Type B pancreatic cell (in vitro differentiated cells): Measurements from ENCODE around the gene TEKT5. TPM values are rescaled to one million over a fixed set of nuclear protein-coding genes. Genes with fewer than 3 reads are reported as not detected.

Experiments
- DNase-seq: peaks from one replicate; pipeline ENCODE4 v3.0.0; 2021; ENCODE audit warnings: mixed read lengths; ENCODE audit not compliant: unreplicated experiment; ENCODE audit errors: extremely low spot score
- H3K27ac Mint-ChIP-seq: 2 replicates; pipeline ENCODE4 v1.8.0; 2021; ENCODE audit warnings: mild to moderate bottlenecking, mixed read lengths
- H3K27me3 Mint-ChIP-seq: 2 replicates; pipeline ENCODE4 v1.8.0; 2021; ENCODE audit warnings: mixed read lengths
- H3K36me3 Mint-ChIP-seq: 2 replicates; pipeline ENCODE4 v1.8.0; 2021; ENCODE audit warnings: mixed read lengths
- H3K4me1 Mint-ChIP-seq: one replicate; pipeline ENCODE4 v1.8.0; 2021; ENCODE audit warnings: mixed read lengths; ENCODE audit not compliant: unreplicated experiment
- H3K4me3 Mint-ChIP-seq: 2 replicates; pipeline ENCODE4 v1.8.0; 2021; ENCODE audit warnings: mild to moderate bottlenecking, mixed read lengths
- H3K9me3 Mint-ChIP-seq: 2 replicates; pipeline ENCODE4 v1.8.0; 2021; ENCODE audit warnings: mixed read lengths
- CTCF ChIP-seq: fragments of 200-600 bp; sonication (generic); conservative IDR thresholded peaks from 2 replicates; pipeline ENCODE4 v1.5.0; 2021; ENCODE audit warnings: antibody characterized with exemption, mild to moderate bottlenecking
- total RNA-seq: library from RNA; stranded (reverse); gene quantifications from 2 replicates; pipeline ENCODE4 v1.2.1, GENCODE V29; 2021; ENCODE audit warnings: low replicate concordance

Gene TEKT5
- total RNA-seq, 1 donor from 2014 or later: 0.41 TPM

- Mint-ChIP-seq H3K4me3 (no peak overlapping the region), H3K4me1 (peaks cover 4% of the 10 kb centered on the region), H3K27me3 (peaks cover 3% of the 10 kb centered on the region), H3K36me3 (no peaks in the 10 kb centered on the region), H3K27ac (no peak overlapping the region), H3K9me3 (no peaks in the 10 kb centered on the region)
- TF ChIP-seq CTCF: no peak
- DNase-seq: no peak
These were observed 18.4 kb downstream of the TEKT5 start for GRCh38 chr16:10676284-10676683.

- Mint-ChIP-seq H3K27me3 (peaks cover 3% of the 10 kb centered on the region), H3K4me3 (no peak overlapping the region), H3K27ac (no peak overlapping the region), H3K9me3 (no peaks in the 10 kb centered on the region), H3K36me3 (no peaks in the 10 kb centered on the region), H3K4me1 (peaks cover 4% of the 10 kb centered on the region)
- DNase-seq: no peak
- no peak for TF ChIP-seq CTCF
These were observed 18.9 kb downstream of the TEKT5 start for GRCh38 chr16:10675861-10676260.

- Mint-ChIP-seq H3K36me3 (no peaks in the 10 kb centered on the region), H3K27me3 (peaks cover 3% of the 10 kb centered on the region), H3K9me3 (no peaks in the 10 kb centered on the region), H3K27ac (no peak overlapping the region), H3K4me3 (no peak overlapping the region), H3K4me1 (peaks cover 4% of the 10 kb centered on the region)
- no peak for DNase-seq
- TF ChIP-seq CTCF: no peak
These were observed 19.5 kb downstream of the TEKT5 start for GRCh38 chr16:10675216-10675615.

- TF ChIP-seq CTCF: no peak
- H3K4me3 Mint-ChIP-seq: no peak overlapping the region
- no peak overlapping the region for H3K27ac Mint-ChIP-seq
- DNase-seq: no peak
- no peaks in the 10 kb centered on the region for H3K4me1 Mint-ChIP-seq
- H3K36me3 Mint-ChIP-seq: no peaks in the 10 kb centered on the region
- H3K27me3 Mint-ChIP-seq: no peaks in the 10 kb centered on the region
- no peaks in the 10 kb centered on the region for H3K9me3 Mint-ChIP-seq
These were observed 23.0 kb downstream of the TEKT5 start for GRCh38 chr16:10671729-10672128.

- H3K27me3 Mint-ChIP-seq: no peaks in the 10 kb centered on the region
- peaks cover 4% of the 10 kb centered on the region for H3K4me1 Mint-ChIP-seq
- no peak for TF ChIP-seq CTCF
- no peak overlapping the region for H3K27ac Mint-ChIP-seq
- H3K9me3 Mint-ChIP-seq: no peaks in the 10 kb centered on the region
- H3K4me3 Mint-ChIP-seq: no peak overlapping the region
- H3K36me3 Mint-ChIP-seq: no peaks in the 10 kb centered on the region
- DNase-seq: no peak
These were observed 24.9 kb downstream of the TEKT5 start for GRCh38 chr16:10669791-10670190.

GRCh38 chr16:10668322-10669045, 26.2 kb downstream of the TEKT5 start:
- no peak for DNase-seq
- H3K4me1 Mint-ChIP-seq: peaks cover 4% of the 10 kb centered on the region

More at GRCh38 chr16:10668322-10669045, 26.2 kb downstream of the TEKT5 start:
- Mint-ChIP-seq H3K27ac (no peak overlapping the region), H3K9me3 (no peaks in the 10 kb centered on the region), H3K36me3 (no peaks in the 10 kb centered on the region), H3K27me3 (no peaks in the 10 kb centered on the region), H3K4me3 (no peak overlapping the region)
- TF ChIP-seq CTCF: peak; percentile 64
